ENCODE data around the gene GUCY1A1. TPM values are rescaled to one million over a fixed set of nuclear protein-coding genes. Genes with fewer than 3 reads are reported as not detected.

GUCY1A1 gene
- total and polyA plus RNA-seq, 4 donors: 20.2 to 81.9 (median 68.2) TPM

GRCh38 chr4:155762334-155762733 lies 95.7 kb downstream of the GUCY1A1 start:
- DNase-seq (no peak), ATAC-seq (ENCODE audit: low FRiP score) (no peak)
- H3K9me3 ChIP-seq (ENCODE audit: control insufficient read depth, low read length): no peaks in the 10 kb centered on the region
- H3K27ac ChIP-seq (ENCODE audit: low read depth in 1 of 2, low read length in 2 of 2): no peak overlapping the region
- intact Hi-C loops (cut with DNase I): no loop called here
- H3K36me3 ChIP-seq (ENCODE audit: control insufficient read depth in 1 of 2, insufficient read depth in 2 of 2, low read length in 1 of 2): no peaks in the 10 kb centered on the region
- no peak overlapping the region for H3K4me3 ChIP-seq (ENCODE audit: low read length in 2 of 2)
- H3K4me1 ChIP-seq (ENCODE audit: control insufficient read depth in 1 of 2, insufficient read depth in 2 of 2, low read length in 2 of 2): no peaks in the 10 kb centered on the region
- no peaks in the 10 kb centered on the region for H3K27me3 ChIP-seq (ENCODE audit: control insufficient read depth in 1 of 2, insufficient read depth in 2 of 2, low read length in 1 of 2)

GRCh38 chr4:155763551-155763950 lies 96.9 kb downstream of the GUCY1A1 start:
- Histone ChIP-seq H3K36me3 (ENCODE audit: control insufficient read depth in 1 of 2, insufficient read depth in 2 of 2, low read length in 1 of 2) (no peaks in the 10 kb centered on the region), H3K4me1 (ENCODE audit: control insufficient read depth in 1 of 2, insufficient read depth in 2 of 2, low read length in 2 of 2) (no peaks in the 10 kb centered on the region), H3K27me3 (ENCODE audit: control insufficient read depth in 1 of 2, insufficient read depth in 2 of 2, low read length in 1 of 2) (no peaks in the 10 kb centered on the region), H3K27ac (ENCODE audit: low read depth in 1 of 2, low read length in 2 of 2) (no peak overlapping the region), H3K4me3 (ENCODE audit: low read length in 2 of 2) (no peak overlapping the region), H3K9me3 (ENCODE audit: control insufficient read depth, low read length) (no peaks in the 10 kb centered on the region)
- 87 to 89% methylated on average over 2 of the region's 2 CpGs for WGBS, 2 donors
- intact Hi-C loops (cut with DNase I): no loop called here
- DNase-seq: no peak
- no peak for ATAC-seq (ENCODE audit: low FRiP score)

GRCh38 chr4:155765149-155765548 lies 98.5 kb downstream of the GUCY1A1 start:
- no peaks in the 10 kb centered on the region for H3K36me3 ChIP-seq (ENCODE audit: control insufficient read depth in 1 of 2, insufficient read depth in 2 of 2, low read length in 1 of 2)
- no peaks in the 10 kb centered on the region for H3K27me3 ChIP-seq (ENCODE audit: control insufficient read depth in 1 of 2, insufficient read depth in 2 of 2, low read length in 1 of 2)
- ATAC-seq (ENCODE audit: low FRiP score) (no peak), DNase-seq (no peak)
- intact Hi-C loops (cut with DNase I): no loop called here
- 65 to 72% methylated on average over 3 of the region's 3 CpGs for WGBS, 2 donors
- H3K9me3 ChIP-seq (ENCODE audit: control insufficient read depth, low read length): no peaks in the 10 kb centered on the region
- H3K4me1 ChIP-seq (ENCODE audit: control insufficient read depth in 1 of 2, insufficient read depth in 2 of 2, low read length in 2 of 2): no peaks in the 10 kb centered on the region
- no peak overlapping the region for H3K4me3 ChIP-seq (ENCODE audit: low read length in 2 of 2)
- no peak overlapping the region for H3K27ac ChIP-seq (ENCODE audit: low read depth in 1 of 2, low read length in 2 of 2)

GRCh38 chr4:155766622-155767021 lies 100.0 kb downstream of the GUCY1A1 start:
- Histone ChIP-seq H3K36me3 (ENCODE audit: control insufficient read depth in 1 of 2, insufficient read depth in 2 of 2, low read length in 1 of 2) (no peaks in the 10 kb centered on the region), H3K4me1 (ENCODE audit: control insufficient read depth in 1 of 2, insufficient read depth in 2 of 2, low read length in 2 of 2) (no peaks in the 10 kb centered on the region), H3K27me3 (ENCODE audit: control insufficient read depth in 1 of 2, insufficient read depth in 2 of 2, low read length in 1 of 2) (no peaks in the 10 kb centered on the region), H3K9me3 (ENCODE audit: control insufficient read depth, low read length) (no peaks in the 10 kb centered on the region), H3K27ac (ENCODE audit: low read depth in 1 of 2, low read length in 2 of 2) (no peak overlapping the region), H3K4me3 (ENCODE audit: low read length in 2 of 2) (no peak overlapping the region)
- DNase-seq (no peak), ATAC-seq (ENCODE audit: low FRiP score) (no peak)
- intact Hi-C loops (cut with DNase I): no loop called here
- 77 to 83% methylated on average over 2 of the region's 2 CpGs for WGBS, 2 donors

- no peak for DNase-seq
- H3K27ac ChIP-seq (ENCODE audit: low read depth in 1 of 2, low read length in 2 of 2): no peak overlapping the region
- intact Hi-C loops (cut with DNase I): no loop called here
- no peak overlapping the region for H3K4me3 ChIP-seq (ENCODE audit: low read length in 2 of 2)
- no peak for ATAC-seq (ENCODE audit: low FRiP score)
- no peaks in the 10 kb centered on the region for H3K4me1 ChIP-seq (ENCODE audit: control insufficient read depth in 1 of 2, insufficient read depth in 2 of 2, low read length in 2 of 2)
- no peaks in the 10 kb centered on the region for H3K36me3 ChIP-seq (ENCODE audit: control insufficient read depth in 1 of 2, insufficient read depth in 2 of 2, low read length in 1 of 2)
- H3K27me3 ChIP-seq (ENCODE audit: control insufficient read depth in 1 of 2, insufficient read depth in 2 of 2, low read length in 1 of 2): no peaks in the 10 kb centered on the region
- no peaks in the 10 kb centered on the region for H3K9me3 ChIP-seq (ENCODE audit: control insufficient read depth, low read length)
These were observed 101.7 kb downstream of the GUCY1A1 start for GRCh38 chr4:155768370-155768769.

GRCh38 chr4:155769090-155769489 lies 102.4 kb downstream of the GUCY1A1 start:
- Histone ChIP-seq H3K4me3 (ENCODE audit: low read length in 2 of 2) (no peak overlapping the region), H3K27me3 (ENCODE audit: control insufficient read depth in 1 of 2, insufficient read depth in 2 of 2, low read length in 1 of 2) (no peaks in the 10 kb centered on the region), H3K36me3 (ENCODE audit: control insufficient read depth in 1 of 2, insufficient read depth in 2 of 2, low read length in 1 of 2) (no peaks in the 10 kb centered on the region), H3K4me1 (ENCODE audit: control insufficient read depth in 1 of 2, insufficient read depth in 2 of 2, low read length in 2 of 2) (no peaks in the 10 kb centered on the region), H3K27ac (ENCODE audit: low read depth in 1 of 2, low read length in 2 of 2) (no peak overlapping the region), H3K9me3 (ENCODE audit: control insufficient read depth, low read length) (no peaks in the 10 kb centered on the region)
- WGBS, 2 donors: 77 to 83% methylated on average over 2 of the region's 2 CpGs
- no peak for DNase-seq
- no peak for ATAC-seq (ENCODE audit: low FRiP score)
- intact Hi-C loops (cut with DNase I): no loop called here

GRCh38 chr4:155772459-155773195 lies 106.0 kb downstream of the GUCY1A1 start:
- H3K4me1 ChIP-seq (ENCODE audit: control insufficient read depth in 1 of 2, insufficient read depth in 2 of 2, low read length in 2 of 2): no peaks in the 10 kb centered on the region
- DNase-seq (no peak), ATAC-seq (ENCODE audit: low FRiP score) (no peak)
- H3K27ac ChIP-seq (ENCODE audit: low read depth in 1 of 2, low read length in 2 of 2): no peak overlapping the region
- no peaks in the 10 kb centered on the region for H3K27me3 ChIP-seq (ENCODE audit: control insufficient read depth in 1 of 2, insufficient read depth in 2 of 2, low read length in 1 of 2)
- H3K36me3 ChIP-seq (ENCODE audit: control insufficient read depth in 1 of 2, insufficient read depth in 2 of 2, low read length in 1 of 2): no peaks in the 10 kb centered on the region
- H3K4me3 ChIP-seq (ENCODE audit: low read length in 2 of 2): no peak overlapping the region
- 90 to 91% methylated on average over 8 of the region's 8 CpGs for WGBS, 2 donors
- H3K9me3 ChIP-seq (ENCODE audit: control insufficient read depth, low read length): no peaks in the 10 kb centered on the region
- intact Hi-C loops (cut with DNase I): loop anchor here in 1 of 2 donors (10.0 kb wide), 1 partner anchor 258 kb away; no protein-coding TSS in a partner anchor

- H3K4me3 ChIP-seq (ENCODE audit: low read length in 2 of 2): no peak overlapping the region
- 98% methylated on average over 4 of the region's 4 CpGs for WGBS, 2 donors
- ATAC-seq (ENCODE audit: low FRiP score) (no peak), DNase-seq (no peak)
- no peaks in the 10 kb centered on the region for H3K36me3 ChIP-seq (ENCODE audit: control insufficient read depth in 1 of 2, insufficient read depth in 2 of 2, low read length in 1 of 2)
- no peaks in the 10 kb centered on the region for H3K4me1 ChIP-seq (ENCODE audit: control insufficient read depth in 1 of 2, insufficient read depth in 2 of 2, low read length in 2 of 2)
- H3K27me3 ChIP-seq (ENCODE audit: control insufficient read depth in 1 of 2, insufficient read depth in 2 of 2, low read length in 1 of 2): no peaks in the 10 kb centered on the region
- no peaks in the 10 kb centered on the region for H3K9me3 ChIP-seq (ENCODE audit: control insufficient read depth, low read length)
- no peak overlapping the region for H3K27ac ChIP-seq (ENCODE audit: low read depth in 1 of 2, low read length in 2 of 2)
- intact Hi-C loops (cut with DNase I): loop anchor here in 1 of 2 donors (10.0 kb wide), 1 partner anchor 258 kb away; no protein-coding TSS in a partner anchor
These were observed 106.7 kb downstream of the GUCY1A1 start for GRCh38 chr4:155773196-155773800.

- ATAC-seq (ENCODE audit: low FRiP score): no peak
- Histone ChIP-seq H3K36me3 (ENCODE audit: control insufficient read depth in 1 of 2, insufficient read depth in 2 of 2, low read length in 1 of 2) (no peaks in the 10 kb centered on the region), H3K4me3 (ENCODE audit: low read length in 2 of 2) (no peak overlapping the region), H3K27ac (ENCODE audit: low read depth in 1 of 2, low read length in 2 of 2) (no peak overlapping the region), H3K27me3 (ENCODE audit: control insufficient read depth in 1 of 2, insufficient read depth in 2 of 2, low read length in 1 of 2) (no peaks in the 10 kb centered on the region), H3K4me1 (ENCODE audit: control insufficient read depth in 1 of 2, insufficient read depth in 2 of 2, low read length in 2 of 2) (no peaks in the 10 kb centered on the region), H3K9me3 (ENCODE audit: control insufficient read depth, low read length) (no peaks in the 10 kb centered on the region)
- WGBS, 2 donors: 61 to 72% methylated on average over 4 of the region's 4 CpGs
- intact Hi-C loops (cut with DNase I): loop anchor here in 1 of 2 donors (10.0 kb wide), 1 partner anchor 259 kb away; no protein-coding TSS in a partner anchor
- DNase-seq: no peak
These were observed 107.4 kb downstream of the GUCY1A1 start for GRCh38 chr4:155774033-155774432.

Measured in aorta (tissue), 5 donors.